ENCODE measurements around the gene IYD.

IYD gene, protein sequence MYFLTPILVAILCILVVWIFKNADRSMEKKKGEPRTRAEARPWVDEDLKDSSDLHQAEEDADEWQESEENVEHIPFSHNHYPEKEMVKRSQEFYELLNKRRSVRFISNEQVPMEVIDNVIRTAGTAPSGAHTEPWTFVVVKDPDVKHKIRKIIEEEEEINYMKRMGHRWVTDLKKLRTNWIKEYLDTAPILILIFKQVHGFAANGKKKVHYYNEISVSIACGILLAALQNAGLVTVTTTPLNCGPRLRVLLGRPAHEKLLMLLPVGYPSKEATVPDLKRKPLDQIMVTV
- total RNA-seq: 0 reads per million in 2 donors

DNA sequence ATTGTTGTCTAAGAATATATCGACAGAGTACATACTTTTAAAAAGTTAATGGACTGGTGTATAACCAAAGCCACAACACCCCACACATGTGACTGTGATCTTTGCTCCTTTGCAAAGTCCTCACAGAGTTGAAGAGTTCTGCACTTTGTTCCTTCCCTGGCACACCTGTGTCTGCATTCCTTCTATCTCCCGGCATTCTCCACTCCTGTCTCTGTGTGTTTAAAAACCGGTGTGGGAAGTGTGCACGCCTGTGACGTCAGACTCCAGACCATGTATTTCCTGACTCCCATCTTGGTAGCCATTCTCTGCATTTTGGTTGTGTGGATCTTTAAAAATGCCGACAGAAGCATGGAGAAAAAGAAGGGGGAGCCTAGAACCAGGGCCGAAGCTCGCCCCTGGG lies at the start of gene IYD:
TSS of gene IYD (plus strand) at position 251 of the 400 bp plus-strand sequence. CDS start at position 271, 20 bp downstream.
- no peak for DNase-seq

DNA sequence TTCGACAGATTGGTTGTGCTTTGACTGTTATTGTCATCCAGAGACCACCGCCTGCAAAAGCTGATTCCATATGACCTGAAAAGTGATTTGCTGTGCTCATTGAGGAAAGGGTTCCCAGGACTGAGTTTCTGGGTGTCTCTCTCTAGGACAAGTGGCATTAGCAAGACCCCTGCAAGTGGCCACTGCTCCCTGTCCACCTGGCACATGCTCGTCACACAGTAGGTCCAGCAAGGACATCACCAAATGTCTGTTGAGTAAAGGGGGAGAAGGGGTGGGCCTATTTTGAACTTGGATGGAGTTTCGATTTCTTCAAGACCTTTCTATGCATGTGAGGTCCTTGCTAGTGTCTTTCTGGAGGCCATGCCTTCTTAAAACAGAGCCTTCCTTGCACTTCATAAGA lies 48.9 kb upstream of the IYD start:
- DNase-seq: no peak

DNA sequence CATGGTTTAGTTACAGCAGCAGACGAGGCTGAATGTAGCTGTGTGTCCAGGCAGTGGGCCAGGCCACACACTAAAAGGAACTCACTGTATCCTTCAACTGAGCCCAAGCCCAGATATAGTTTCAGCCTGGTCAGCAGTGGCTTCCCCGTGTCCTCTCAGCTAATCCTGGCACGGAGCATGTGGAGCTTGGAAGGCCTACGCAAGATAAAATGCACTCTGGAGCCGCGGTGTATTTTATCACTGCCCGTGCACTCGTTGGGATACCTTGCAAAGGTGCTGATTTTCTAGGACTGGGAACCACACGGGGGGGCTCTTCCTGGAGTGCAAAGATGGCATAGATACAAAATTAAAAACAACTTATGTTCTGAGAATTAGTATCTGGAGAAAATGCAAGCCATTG lies 48.4 kb upstream of the IYD start:
- DNase-seq: no peak

DNA sequence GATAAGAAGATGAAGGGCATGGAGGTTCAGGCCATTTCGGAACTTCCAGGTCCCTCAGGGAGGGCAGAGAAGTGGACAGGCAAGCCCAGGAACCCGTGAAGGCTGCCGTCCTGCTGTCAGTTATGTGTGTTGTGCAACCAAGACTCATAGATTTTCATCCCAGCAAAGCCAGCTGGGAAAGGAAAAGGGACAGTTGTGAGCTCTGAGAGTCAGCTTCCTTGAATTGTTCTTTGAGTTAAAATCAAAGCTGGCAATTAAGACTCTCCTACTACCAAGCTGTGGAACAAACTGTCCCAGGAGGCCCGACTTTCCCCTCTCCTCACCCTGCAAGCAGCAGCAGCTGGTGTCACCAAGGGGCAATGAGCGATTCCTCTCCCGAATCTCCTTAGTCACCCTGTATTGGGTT lies 46.3 kb upstream of the IYD start:
- DNase-seq: no peak

DNA sequence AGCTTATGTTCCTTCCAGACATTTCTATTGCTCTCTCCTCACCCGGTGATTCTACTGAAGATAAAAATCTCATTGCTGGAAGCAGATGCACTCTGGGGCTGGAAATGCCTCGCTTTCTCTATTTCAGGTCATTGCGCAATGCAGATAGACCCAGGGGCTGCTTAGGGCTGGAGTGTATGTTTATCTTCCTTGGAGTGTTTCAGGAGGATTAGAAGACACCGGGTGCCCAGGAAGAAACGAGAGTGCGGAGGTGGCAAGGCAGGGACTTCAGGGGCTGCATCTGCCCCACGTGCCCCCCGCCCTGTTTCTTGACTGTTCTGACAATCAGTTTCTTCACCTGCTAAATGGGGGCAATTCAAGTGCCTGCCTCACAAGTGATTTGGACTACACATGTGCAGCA lies 45.6 kb upstream of the IYD start:
- DNase-seq: no peak

DNA sequence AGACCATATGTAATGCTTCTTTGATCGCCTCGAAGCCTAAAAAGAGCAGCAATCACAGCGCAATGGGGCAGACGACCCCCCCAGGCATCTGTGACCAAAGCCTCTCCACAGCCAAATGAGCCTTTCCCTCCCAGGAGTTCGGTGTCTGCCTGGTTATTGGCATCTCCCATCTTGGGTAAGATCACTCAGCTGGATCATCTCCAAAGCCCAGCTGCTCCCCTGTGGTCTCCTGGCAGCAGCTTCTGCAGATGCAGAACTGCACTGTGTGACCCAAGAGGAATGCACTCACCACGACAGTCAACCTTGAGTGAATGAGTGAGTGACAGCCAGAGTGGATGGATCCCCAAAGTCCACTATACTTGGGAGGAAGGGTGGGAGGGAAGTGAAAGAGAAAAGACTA lies 44.8 kb upstream of the IYD start:
- no peak for DNase-seq

DNA sequence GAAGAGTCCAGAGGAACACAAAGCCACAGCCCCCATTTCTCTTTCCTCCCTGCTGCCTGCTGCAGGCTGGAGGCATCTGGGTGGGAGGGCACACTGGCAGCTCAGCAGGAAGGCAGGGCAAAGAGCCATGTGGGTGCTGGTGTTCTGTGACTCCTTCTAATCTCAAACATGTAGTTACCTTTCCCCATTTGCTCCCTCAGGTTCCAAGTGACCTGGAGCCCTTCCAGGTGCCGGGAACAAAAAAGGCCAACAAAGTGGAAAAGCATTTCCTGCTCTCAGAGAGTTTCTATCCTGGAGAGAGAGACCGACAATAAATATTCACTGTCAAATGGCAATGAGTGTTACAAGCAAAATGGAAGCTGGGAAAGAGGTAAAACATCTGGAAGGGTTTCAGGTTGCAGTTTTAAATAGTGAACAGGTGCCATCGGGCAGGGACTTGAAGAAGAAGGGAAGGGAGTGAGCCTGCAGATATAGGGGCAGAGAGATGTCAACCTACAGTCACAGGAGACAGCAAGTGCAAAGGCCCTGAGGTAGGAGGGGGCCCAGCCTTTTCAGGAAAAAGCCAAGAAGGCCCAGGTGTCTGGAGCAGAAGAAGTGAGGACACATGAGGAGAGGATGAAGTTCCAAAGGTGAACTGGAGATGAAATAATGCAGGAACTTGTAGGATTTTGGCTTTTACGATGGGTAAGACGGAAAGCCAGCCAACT lies 43.6 kb upstream of the IYD start:
- no peak for DNase-seq

DNA sequence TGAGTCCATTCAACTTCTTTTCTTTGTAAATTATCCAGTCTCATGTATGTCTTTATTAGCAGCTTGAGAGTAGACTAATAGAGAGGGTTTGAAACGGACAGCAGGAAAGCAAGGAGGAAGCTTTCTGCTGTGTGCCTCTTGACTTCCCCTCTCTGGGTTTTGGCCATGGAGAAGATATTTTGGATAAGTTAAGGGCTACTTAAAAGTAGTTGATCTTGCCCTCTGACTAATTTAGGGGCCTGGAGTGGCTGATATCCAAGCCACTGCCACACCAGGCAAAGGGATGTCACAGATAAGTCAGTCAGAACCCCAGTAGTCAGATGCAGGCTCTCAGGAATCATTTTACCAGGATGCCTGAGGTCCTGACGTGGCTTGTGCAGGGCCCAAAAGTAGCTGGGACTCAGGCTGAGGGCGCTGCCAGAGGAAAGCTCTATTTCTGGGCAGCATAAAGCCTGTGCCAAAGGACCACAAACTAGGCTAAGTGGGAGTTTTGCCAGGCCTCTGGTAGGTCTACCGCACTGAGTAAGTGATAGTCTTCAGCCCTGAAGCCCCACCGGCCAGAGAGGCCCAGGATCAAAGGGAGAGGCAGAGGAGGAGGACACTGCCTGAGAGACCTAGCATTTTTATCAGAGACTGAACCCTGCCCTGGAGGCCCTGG lies 41.6 kb upstream of the IYD start:
- DNase-seq: no peak

DNA sequence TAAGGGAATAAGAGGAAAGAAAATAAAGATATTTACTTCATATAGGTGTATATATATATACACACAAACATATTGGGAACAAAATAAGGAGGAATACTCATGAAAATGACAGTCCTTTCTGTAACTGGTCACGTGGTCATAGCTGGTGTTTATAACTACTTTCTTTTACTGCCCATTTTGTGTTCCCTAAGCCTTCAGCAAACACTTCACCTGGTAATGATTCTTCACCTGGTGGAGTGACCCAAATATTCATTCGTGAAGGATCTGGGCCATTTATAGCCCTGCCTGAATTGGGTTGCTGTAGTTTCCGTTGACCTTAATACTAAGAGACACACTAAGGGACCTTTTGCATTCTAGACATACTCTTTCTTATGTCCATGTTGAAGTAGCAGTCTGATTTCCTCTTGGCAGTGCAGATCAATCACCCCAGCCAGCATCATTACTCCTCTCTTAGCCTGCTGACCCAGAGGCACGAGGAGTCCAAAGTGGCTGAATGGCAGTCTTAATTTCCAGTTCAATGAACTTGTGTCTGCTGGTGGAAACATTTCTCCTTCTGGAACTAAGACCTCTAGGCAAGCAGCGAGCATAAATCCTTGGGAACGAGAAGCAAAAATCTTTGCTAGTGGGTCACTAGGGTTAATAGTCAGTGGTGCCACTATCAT lies 39.9 kb upstream of the IYD start:
- DNase-seq: no peak

DNA sequence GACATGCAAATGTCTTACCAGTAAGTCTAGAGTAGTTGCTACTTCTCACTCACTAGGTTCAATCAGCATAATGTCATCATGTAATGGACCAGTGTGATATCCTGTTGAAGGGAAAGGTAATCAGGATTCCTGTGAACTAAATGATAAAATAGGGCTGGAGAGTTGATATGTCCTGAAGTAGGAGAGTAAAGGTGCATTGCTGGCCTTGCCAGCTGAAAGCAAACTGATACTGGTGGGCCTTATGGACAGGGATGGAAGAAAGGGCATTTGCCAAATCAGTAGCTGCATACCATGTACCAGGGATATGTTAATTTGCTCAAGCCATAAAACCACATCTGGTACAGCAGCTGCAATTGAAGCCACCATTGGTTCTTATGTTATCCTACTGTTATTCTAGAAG lies 37.5 kb upstream of the IYD start:
- no peak for DNase-seq

DNA sequence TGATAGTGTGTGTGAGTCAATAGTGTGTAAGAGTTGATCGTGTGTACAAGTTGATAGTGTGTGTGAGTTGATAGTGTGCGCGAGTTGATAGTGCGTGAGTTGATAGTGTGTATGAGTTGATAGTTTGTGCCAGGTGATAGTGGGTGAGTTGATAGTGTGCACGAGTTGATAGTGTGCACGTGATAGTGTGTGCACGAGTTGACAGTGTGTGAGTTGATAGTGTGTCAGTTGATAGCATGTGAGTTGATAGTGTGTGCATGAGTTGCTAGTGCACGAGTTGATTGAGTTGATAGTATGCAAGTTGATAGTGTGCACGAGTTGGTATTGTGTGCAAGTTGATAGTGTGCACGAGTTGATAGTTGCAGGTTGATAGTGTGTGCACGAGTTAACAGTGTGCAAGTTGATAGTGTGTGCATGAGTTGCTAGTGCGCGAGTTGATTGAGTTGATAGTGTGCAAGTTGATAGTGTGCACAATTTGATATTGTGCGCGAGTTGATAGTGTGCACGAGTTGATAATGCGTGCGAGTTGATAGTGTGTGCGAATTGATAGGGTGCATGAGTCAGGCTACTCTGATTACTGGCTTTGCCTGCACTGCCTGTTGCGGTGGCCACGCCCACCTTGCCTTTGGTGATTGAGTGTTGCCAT lies 35.8 kb upstream of the IYD start:
- DNase-seq: no peak

DNA sequence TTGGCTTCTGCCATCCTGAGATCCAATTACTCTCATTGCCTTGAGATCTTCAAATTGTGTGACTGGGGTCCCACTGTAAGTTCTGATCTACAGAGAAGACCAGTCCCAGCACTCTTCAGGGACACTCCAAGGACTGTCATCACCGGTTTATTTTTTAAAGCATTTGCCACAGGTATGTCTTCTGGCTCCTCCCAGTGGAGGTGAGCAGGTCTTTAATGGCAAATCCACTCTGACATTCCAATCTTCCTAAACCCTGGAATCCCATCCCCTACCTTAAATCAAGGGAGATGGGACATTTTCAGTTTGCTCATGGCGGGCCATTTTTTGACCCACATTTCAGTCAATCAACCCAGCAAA lies 35.2 kb upstream of the IYD start:
- DNase-seq: no peak

DNA sequence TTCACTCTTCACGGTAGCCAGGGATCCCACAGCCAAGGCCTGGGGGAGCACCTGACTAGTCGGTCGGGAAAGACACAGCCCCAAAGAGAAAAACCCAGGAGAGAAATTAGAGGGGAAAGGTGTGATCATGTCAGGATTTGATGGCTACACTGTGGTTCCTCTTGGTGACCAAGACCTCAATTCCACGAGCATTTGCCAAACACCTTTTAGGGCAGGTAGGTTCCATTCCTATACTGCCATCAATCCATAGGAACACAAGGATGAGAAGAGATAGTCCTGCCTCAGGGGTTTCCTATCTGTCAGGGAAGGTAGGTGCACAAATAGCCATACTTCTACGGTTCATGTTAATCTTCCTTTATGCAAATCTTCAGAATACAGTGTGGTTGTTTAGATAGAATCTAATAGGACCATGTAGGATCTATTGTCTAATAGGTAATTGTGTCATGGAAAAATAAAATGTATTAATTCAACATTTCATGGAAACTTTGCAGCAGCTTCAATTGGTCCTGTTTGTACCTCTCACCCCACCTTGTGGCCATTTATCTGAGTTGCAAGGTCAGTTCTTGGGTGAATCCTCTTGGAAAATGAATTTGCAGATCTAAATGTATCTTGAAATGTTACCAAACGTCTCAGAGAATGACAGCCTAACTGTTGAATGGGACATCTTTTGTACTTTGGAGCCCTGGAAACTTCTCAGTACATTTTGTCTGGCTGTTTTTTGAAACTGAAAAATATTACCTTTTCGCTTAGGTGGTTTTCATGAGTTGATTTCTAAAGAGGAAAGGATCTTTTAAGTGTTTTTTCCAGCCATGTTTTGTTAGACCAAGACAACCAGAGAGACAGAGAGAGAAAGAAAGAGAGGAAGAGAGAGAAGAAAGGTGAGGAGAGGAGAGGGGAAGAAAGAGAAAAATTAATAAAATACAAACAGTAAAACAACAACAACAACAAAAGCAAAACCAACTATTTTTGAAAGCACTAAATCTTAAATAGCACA lies 33.7 kb upstream of the IYD start:
- no peak for DNase-seq

DNA sequence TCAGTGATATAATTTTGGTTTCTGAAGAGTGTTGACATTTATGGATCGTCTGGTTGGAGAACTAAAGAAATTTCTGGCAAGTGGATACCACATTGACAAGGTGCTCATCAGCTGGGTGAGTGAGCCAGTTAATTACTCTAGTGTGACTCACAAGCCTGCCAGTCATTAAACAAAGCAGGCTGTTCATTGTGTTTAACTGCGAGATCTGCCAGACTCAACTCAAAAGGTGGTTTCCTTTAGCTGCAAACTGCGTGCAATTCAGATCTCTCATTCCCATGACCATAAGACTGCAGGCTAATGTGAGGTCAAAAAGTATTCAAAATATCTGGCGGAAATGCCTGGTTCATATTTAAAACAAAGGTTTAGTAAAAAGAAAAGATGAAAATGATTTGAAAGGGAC lies 32.5 kb upstream of the IYD start:
- DNase-seq: no peak

DNA sequence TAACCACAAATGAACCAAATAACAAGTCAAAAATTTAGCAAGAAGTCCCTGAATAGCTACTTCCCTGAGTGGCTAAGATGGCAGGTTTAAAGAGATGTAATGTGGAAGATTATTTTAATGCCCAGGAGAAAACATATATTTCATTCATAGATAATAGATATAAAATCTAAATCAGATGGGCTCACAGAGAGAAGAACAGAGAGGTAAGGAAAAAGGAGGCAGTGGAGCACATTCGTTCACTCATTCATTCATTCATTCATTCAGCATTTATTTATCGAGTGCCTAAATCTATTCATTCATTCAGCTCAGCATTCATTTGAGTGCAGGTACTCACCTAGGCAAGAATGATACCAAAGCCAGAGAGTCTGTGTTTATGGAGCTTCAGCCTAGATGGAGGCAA lies 32.1 kb upstream of the IYD start:
- no peak for DNase-seq

DNA sequence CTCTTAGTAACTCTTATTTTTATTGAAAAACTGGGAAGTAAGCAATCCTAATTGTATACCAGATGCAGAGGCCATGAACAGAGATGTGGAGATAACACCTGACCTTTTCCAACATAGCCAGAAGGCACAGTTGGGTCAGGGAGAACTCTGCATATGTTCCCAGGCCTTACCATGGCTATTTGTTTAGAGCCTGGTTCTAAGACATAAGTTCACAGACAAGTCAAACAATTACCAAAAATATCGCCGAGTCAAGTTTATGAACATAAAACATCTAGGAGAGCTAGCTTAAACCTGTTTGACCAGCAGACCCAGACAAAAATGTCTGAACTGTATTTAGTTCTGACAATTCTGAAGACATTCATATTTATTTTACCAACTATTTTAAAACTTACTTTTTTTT lies 26.7 kb upstream of the IYD start:
- no peak for DNase-seq

DNA sequence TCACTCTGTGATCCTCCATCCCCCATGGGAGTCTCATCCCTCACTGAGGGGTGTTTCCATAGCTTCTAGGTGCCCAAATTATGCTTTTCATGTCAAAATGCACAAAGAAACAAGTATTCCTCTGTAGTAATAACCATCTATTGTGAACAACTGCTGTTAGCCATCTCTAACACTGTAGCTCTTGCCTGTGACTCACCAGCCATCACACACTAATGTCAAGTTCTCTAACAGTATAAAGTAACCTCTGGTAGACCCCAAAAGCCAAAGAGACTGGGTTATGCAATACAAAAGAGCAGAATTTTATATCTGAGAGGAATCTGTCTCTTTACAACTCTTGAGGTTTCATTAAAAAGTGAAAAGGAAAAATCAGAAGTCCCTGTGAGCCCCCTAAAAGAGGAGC lies 25.4 kb upstream of the IYD start:
- DNase-seq: no peak

DNA sequence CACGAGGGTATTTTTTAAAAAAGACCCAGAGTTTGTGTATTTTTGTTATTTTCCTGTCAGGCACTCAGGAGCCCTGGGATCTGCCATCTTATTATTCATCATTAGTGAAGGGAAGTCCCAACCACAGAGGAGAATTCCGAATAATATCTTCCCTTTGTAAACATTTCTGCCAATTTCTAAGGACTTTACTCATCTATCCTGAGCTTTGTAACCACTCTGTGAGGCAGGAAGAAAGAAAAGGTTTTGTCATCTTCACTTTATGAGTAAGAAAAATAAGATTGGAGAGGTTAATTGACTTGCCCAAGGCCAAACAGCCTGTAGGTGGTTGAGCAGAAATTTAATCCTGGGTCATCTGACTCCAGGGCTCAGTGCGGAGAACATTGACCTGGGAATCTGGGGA lies 23.0 kb upstream of the IYD start:
- DNase-seq: no peak

DNA sequence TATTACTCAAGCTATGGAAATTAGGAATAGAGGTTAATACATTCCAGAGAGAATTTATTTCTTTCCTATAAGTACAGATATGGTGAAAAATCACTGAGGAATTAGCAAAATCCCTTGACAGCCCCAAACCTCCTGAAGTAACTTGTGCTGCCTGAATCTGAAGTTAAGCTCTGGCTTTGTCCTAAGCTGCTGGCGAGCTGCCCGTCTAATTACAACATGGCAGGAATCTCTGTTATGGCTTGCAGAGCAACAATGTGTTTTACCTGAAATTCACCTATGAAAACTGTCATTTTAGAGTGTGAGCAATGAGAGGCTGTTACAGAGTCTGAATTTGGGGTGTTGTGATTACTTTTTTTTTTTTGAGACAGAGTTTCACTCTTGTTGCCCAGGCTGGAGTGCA lies 22.5 kb upstream of the IYD start:
- DNase-seq: no peak

DNA sequence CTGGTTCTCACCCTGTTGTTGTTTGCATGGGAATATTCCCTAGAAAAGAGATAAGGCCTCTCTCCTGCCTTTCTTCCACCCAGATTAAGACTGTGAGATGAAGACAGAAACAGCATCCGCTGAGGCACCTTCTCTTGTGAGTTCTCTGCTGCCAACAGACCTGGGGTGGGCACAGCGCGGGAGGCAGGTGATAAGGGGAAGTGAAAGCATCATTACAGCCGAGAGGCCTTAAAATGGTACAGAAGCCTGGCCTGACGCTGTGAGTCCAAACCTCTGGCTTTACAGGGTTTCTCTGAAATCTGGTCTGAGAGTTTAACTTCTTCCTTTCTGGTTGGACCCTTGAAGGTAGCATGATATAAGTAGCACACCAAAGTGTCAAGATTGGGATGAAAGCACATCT lies 21.0 kb upstream of the IYD start:
- no peak for DNase-seq

DNA sequence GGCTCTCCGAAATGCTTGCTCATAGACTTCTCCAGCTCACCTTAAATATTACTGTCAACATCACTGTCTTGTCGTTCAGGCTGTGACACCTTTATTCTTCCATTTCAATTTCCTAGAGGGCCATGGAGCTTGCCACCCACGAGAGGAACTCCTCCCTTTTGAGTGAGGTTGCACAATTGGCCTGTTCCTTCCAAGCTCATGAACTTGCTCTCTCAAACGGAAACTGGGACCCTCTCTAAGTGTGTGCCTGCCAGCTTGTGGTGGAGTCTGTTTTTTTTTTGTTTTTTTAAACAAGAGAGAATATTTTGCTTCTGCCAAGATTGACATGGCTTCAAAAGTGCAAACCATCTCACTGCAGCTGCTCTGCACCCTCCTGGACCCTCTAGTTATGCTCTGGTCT lies 19.3 kb upstream of the IYD start:
- DNase-seq: no peak
